Neural progenitor cell (in vitro differentiated cells): ENCODE measurements around the gene SLC1A1. TPM values are rescaled to one million over a fixed set of nuclear protein-coding genes. Genes with fewer than 3 reads are reported as not detected.
"Not testable (repeated sequence)": the region's sequence is repeated elsewhere in the genome, so short reads cannot be mapped to it uniquely, and the experiment has no call there.

Experiments
- DNase-seq: peaks from one replicate; pipeline ENCODE4 v3.0.0-alpha.2; 2016; ENCODE audit warnings: low spot score
- H2AFZ ChIP-seq: fragments of 200-600 bp; sonication (generic); replicated peaks from 2 replicates; pipeline ENCODE4 v1.6.1; 2016; ENCODE audit warnings: antibody characterized with exemption
- H3F3A ChIP-seq: fragments of 200-600 bp; sonication (generic); 2 replicates; pipeline ENCODE4 v1.6.1; 2016; ENCODE audit warnings: antibody characterized with exemption, low read depth
- H3K27ac ChIP-seq: fragments of 200-600 bp; sonication (generic); 2 replicates; pipeline ENCODE4 v1.5.1; 2016; ENCODE audit warnings: mild to moderate bottlenecking
- H3K27me3 ChIP-seq: fragments of 200-600 bp; sonication (generic); 2 replicates; pipeline ENCODE4 v1.6.1; 2016; ENCODE audit warnings: mild to moderate bottlenecking, moderate library complexity
- H3K36me3 ChIP-seq: fragments of 200-600 bp; sonication (generic); 2 replicates; pipeline ENCODE4 v1.5.1; 2016
- H3K4me1 ChIP-seq: fragments of 200-600 bp; sonication (generic); 2 replicates; pipeline ENCODE4 v1.6.1; 2016; ENCODE audit warnings: mixed run types
- H3K4me2 ChIP-seq: fragments of 200-600 bp; sonication (generic); 2 replicates; pipeline ENCODE4 v1.6.1; 2016
- H3K4me3 ChIP-seq: fragments of 200-600 bp; sonication (generic); 2 replicates; pipeline ENCODE4 v1.5.1; 2016
- H3K79me2 ChIP-seq: fragments of 200-600 bp; sonication (generic); 2 replicates; pipeline ENCODE4 v1.6.1; 2016; ENCODE audit warnings: low read depth
- H3K9ac ChIP-seq: fragments of 200-600 bp; sonication (generic); 2 replicates; pipeline ENCODE4 v1.6.1; 2016
- H3K9me3 ChIP-seq: fragments of 200-600 bp; sonication (generic); 2 replicates; pipeline ENCODE4 v1.5.1; 2016; ENCODE audit warnings: low read depth
- H4K20me1 ChIP-seq: fragments of 200-600 bp; sonication (generic); 2 replicates; pipeline ENCODE4 v1.6.1; 2016; ENCODE audit warnings: low read depth
- H3K27ac Mint-ChIP-seq: 3 replicates; pipeline ENCODE4 v1.8.0; 2021; ENCODE audit warnings: mixed read lengths
- H3K27me3 Mint-ChIP-seq: 2 replicates; pipeline ENCODE4 v1.8.0; 2022; ENCODE audit warnings: low read depth, mild to moderate bottlenecking, inconsistent platforms, moderate library complexity, mixed read lengths; ENCODE audit not compliant: insufficient read depth
- H3K36me3 Mint-ChIP-seq: 3 replicates; pipeline ENCODE4 v1.8.0; 2021; ENCODE audit warnings: mixed read lengths
- H3K4me1 Mint-ChIP-seq: 3 replicates; pipeline ENCODE4 v1.8.0; 2021; ENCODE audit warnings: mixed read lengths
- H3K4me3 Mint-ChIP-seq: 3 replicates; pipeline ENCODE4 v1.8.0; 2021; ENCODE audit warnings: mild to moderate bottlenecking, moderate library complexity, mixed read lengths
- H3K9me3 Mint-ChIP-seq: 3 replicates; pipeline ENCODE4 v1.8.0; 2020; ENCODE audit warnings: mixed read lengths
- EZH2 ChIP-seq: fragments of 200-600 bp; sonication (generic); IDR thresholded peaks from 2 replicates; pipeline ENCODE4 v1.6.1; 2017; ENCODE audit warnings: antibody characterized with exemption, mild to moderate bottlenecking, moderate library complexity
- EZH2phosphoT487 ChIP-seq: fragments of 200-600 bp; sonication (generic); IDR thresholded peaks from 2 replicates; pipeline ENCODE4 v1.6.1; 2017; ENCODE audit warnings: antibody characterized with exemption
- total RNA-seq: library from RNA; depleted of rRNA; stranded (reverse); fragments of >200 nt; gene quantifications from 2 replicates; pipeline ENCODE4 v1.2.3, GENCODE V29; 2015; ENCODE audit warnings: low replicate concordance
- TF ChIP-seq, protein P1 (sequence below): fragments of 200-600 bp; sonication (generic); IDR thresholded peaks from 2 replicates; pipeline ENCODE4 v1.5.1; 2017; ENCODE audit warnings: antibody characterized with exemption, mild to moderate bottlenecking

SLC1A1 gene
- total RNA-seq, 1 donor from 2014 or later = 16.2 TPM

DNA sequence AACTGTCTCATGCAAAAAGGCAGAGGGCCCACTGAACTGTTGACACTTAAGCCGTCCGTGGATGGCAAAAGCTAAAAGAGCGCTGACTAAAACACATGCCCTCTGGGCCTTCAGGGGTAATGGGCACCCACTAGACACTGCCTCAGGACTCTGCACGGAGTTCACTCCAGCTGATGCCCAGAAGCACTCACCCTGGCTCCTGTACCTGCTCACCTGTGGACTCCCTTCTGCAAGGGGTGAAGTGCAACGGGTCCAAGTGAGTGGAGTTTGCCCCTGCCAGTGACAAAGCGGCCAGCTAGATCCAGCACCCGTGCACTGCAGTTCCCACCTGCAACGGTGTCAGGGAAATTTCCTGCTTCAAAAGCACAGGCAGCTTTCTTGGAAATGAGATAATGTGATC is 50.2 kb downstream of the SLC1A1 start:
- H3K79me2 ChIP-seq = no peaks in the 10 kb centered on the region
- H3K9me3 ChIP-seq = no peaks in the 10 kb centered on the region
- H3K4me2 ChIP-seq = no peak overlapping the region
- H3K9ac ChIP-seq = no peak overlapping the region
- no peaks in the 10 kb centered on the region for H3K36me3 Mint-ChIP-seq
- no peak for DNase-seq
- no peaks in the 10 kb centered on the region for H3F3A ChIP-seq
- no peaks in the 10 kb centered on the region for H3K27me3 Mint-ChIP-seq
- no peaks in the 10 kb centered on the region for H4K20me1 ChIP-seq
- peaks cover 16% of the 10 kb centered on the region for H3K9me3 Mint-ChIP-seq
- H3K36me3 ChIP-seq = no peaks in the 10 kb centered on the region
- TF ChIP-seq EZH2 (no peak), EZH2phosphoT487 (no peak)
- TF ChIP-seq, protein P1, sequence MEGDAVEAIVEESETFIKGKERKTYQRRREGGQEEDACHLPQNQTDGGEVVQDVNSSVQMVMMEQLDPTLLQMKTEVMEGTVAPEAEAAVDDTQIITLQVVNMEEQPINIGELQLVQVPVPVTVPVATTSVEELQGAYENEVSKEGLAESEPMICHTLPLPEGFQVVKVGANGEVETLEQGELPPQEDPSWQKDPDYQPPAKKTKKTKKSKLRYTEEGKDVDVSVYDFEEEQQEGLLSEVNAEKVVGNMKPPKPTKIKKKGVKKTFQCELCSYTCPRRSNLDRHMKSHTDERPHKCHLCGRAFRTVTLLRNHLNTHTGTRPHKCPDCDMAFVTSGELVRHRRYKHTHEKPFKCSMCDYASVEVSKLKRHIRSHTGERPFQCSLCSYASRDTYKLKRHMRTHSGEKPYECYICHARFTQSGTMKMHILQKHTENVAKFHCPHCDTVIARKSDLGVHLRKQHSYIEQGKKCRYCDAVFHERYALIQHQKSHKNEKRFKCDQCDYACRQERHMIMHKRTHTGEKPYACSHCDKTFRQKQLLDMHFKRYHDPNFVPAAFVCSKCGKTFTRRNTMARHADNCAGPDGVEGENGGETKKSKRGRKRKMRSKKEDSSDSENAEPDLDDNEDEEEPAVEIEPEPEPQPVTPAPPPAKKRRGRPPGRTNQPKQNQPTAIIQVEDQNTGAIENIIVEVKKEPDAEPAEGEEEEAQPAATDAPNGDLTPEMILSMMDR = no peak
- no peak overlapping the region for H3K4me3 Mint-ChIP-seq
- no peak overlapping the region for H3K4me3 ChIP-seq
- peaks cover 6% of the 10 kb centered on the region for H3K4me1 Mint-ChIP-seq
- no peak overlapping the region for H2AFZ ChIP-seq
- no peaks in the 10 kb centered on the region for H3K27me3 ChIP-seq
- no peak overlapping the region for H3K27ac ChIP-seq
- no peak overlapping the region for H3K27ac Mint-ChIP-seq
- no peaks in the 10 kb centered on the region for H3K4me1 ChIP-seq

DNA sequence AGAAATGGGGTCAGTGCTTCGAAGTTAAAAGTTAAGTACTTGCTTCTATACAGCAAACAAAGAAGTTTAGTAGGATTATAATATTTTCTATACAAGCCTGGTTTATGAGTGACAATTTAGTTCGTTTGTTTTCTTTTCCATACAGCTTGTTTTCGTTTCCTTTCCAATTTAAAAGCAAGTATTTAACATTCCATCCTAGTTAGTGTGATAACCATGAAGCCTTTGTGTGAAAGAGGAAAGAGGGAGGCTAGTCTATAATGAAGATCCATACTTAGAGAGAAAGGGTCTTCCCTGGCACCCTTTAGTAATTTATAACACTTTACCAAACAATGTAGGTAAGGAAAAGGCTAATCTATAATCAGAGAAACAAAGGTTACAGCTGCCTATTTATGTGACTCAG is 51.0 kb downstream of the SLC1A1 start:
- peaks cover 12% of the 10 kb centered on the region for H3K9me3 Mint-ChIP-seq
- Histone ChIP-seq H3K4me2 (no peak overlapping the region), H3K27ac (no peak overlapping the region), H3K4me1 (no peaks in the 10 kb centered on the region), H2AFZ (no peak overlapping the region), H3K36me3 (no peaks in the 10 kb centered on the region), H3K9me3 (no peaks in the 10 kb centered on the region), H4K20me1 (no peaks in the 10 kb centered on the region), H3K9ac (no peak overlapping the region), H3K79me2 (no peaks in the 10 kb centered on the region), H3F3A (no peaks in the 10 kb centered on the region), H3K27me3 (no peaks in the 10 kb centered on the region), H3K4me3 (no peak overlapping the region)
- H3K36me3 Mint-ChIP-seq = no peaks in the 10 kb centered on the region
- H3K4me3 Mint-ChIP-seq = no peak overlapping the region
- no peaks in the 10 kb centered on the region for H3K27me3 Mint-ChIP-seq
- peaks cover 6% of the 10 kb centered on the region for H3K4me1 Mint-ChIP-seq
- DNase-seq = no peak
- TF ChIP-seq, protein P1 = no peak
- TF ChIP-seq EZH2phosphoT487 (no peak), EZH2 (no peak)
- no peak overlapping the region for H3K27ac Mint-ChIP-seq

DNA sequence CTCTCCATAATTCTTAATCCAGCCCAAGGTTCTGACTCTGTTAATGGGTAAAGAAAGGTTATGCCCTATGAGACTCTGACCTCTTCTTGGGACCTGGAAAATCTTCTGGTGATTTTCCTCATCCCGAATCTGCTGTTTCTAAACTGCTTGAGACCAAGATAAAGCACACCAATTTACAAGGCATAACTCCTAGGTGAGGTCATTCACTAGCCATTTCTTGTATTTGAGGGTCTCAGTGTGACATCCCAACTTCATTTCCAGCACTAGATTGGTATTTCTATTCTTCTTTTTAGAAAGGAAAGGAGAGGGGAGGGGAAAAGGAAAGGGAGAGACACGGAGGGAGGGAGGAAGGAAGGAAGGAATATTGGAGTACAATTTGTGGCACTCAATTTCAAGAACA is 51.6 kb downstream of the SLC1A1 start:
- Histone ChIP-seq H3K27ac (no peak overlapping the region), H3K9ac (no peak overlapping the region), H3K4me2 (no peak overlapping the region), H3K9me3 (no peaks in the 10 kb centered on the region), H3K27me3 (no peaks in the 10 kb centered on the region), H3K4me1 (no peaks in the 10 kb centered on the region), H3F3A (no peaks in the 10 kb centered on the region), H2AFZ (no peak overlapping the region), H3K79me2 (no peaks in the 10 kb centered on the region), H3K36me3 (no peaks in the 10 kb centered on the region), H4K20me1 (no peaks in the 10 kb centered on the region), H3K4me3 (no peak overlapping the region)
- Mint-ChIP-seq H3K4me3 (no peak overlapping the region), H3K9me3 (peaks cover 11% of the 10 kb centered on the region), H3K27me3 (no peaks in the 10 kb centered on the region), H3K4me1 (peaks cover 6% of the 10 kb centered on the region), H3K36me3 (no peaks in the 10 kb centered on the region), H3K27ac (no peak overlapping the region)
- no peak for DNase-seq
- TF ChIP-seq, protein P1 = no peak
- no peak for TF ChIP-seq EZH2
- TF ChIP-seq EZH2phosphoT487 = no peak

DNA sequence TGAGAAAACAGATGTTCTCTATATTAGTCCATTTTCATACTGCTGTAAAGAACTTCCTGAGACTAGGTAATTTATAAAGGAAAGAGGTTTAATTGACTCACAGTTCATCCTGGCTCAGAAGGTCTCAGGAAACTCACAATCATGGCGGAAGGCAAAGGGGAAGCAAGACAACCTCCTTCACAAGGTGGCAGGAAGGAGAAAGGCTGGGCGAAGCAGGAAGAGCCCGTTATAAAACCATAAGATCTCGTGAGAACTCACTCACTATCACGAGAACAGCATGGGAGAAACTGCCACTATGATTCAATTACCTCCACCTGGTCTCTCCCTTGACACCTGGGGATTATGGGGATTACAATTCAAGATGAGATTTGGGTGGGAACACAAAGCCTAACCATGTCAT is 54.4 kb downstream of the SLC1A1 start:
- not testable (repeated sequence) for H3K27ac Mint-ChIP-seq, H3K36me3 Mint-ChIP-seq

More for the DNA sequence above, 54.4 kb downstream of the SLC1A1 start:
- not testable (repeated sequence) for H3K27me3 ChIP-seq, H3K4me2 ChIP-seq, H3K36me3 ChIP-seq, DNase-seq, H2AFZ ChIP-seq, H3K27ac ChIP-seq, H4K20me1 ChIP-seq, H3K4me1 ChIP-seq, H3F3A ChIP-seq, H3K9me3 Mint-ChIP-seq, H3K4me3 Mint-ChIP-seq, H3K9ac ChIP-seq, H3K4me1 Mint-ChIP-seq, H3K79me2 ChIP-seq, H3K4me3 ChIP-seq, H3K27me3 Mint-ChIP-seq, H3K9me3 ChIP-seq
